Dendritic cell treated with granulocyte-macrophage colony-stimulating factor and Interleukin-4, amounts not matched to agents 40 ng/mL and 50 ng/mL, for 4 days (primary cell): Measurements from ENCODE around the gene PRICKLE3.
A peak's percentile ranks its signal among the peaks of the same experiment; 100 is the strongest.

ENCODE experiments used
- H3K27ac Mint-ChIP-seq: one replicate; pipeline ENCODE4 v1.8.0; 2022; ENCODE audit warnings: mild to moderate bottlenecking, mixed read lengths
- H3K27me3 Mint-ChIP-seq: one replicate; pipeline ENCODE4 v1.8.0; 2022; ENCODE audit warnings: mild to moderate bottlenecking, mixed read lengths
- H3K36me3 Mint-ChIP-seq: one replicate; pipeline ENCODE4 v1.8.0; 2022; ENCODE audit warnings: low read depth, mixed read lengths
- H3K4me1 Mint-ChIP-seq: one replicate; pipeline ENCODE4 v1.8.0; 2022; ENCODE audit warnings: low read depth, mixed read lengths
- H3K4me3 Mint-ChIP-seq: one replicate; pipeline ENCODE4 v1.8.0; 2022; ENCODE audit warnings: mild to moderate bottlenecking, moderate library complexity, mixed read lengths
- H3K9me3 Mint-ChIP-seq: one replicate; pipeline ENCODE4 v1.8.0; 2022; ENCODE audit warnings: mixed read lengths
- intact Hi-C: fragments of 100-400 bp; cut with micrococcal nuclease; formaldehyde crosslinking; loops from one replicate; pipeline ENCODE4 v1.15.0; 2022

Gene PRICKLE3

DNA sequence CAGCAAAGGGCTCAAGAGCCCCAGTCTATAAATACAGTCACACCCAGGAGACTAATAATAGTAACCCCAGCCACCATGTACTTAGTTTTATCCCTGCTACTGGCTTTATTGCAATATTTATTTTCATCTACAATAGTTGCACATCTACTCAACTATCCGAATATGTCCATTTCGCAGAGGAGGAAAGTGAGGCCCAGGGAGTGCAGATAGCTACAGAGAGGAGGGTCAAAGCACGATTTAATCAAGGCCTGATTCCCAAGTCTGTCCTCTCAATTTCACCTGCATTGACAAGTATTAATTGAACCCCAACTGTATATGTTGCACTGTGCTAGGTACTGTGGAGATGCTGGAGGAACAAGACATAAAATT, 18.4 kb downstream of the PRICKLE3 start:
- no peaks in the 10 kb centered on the region for H3K27me3 Mint-ChIP-seq
- H3K36me3 Mint-ChIP-seq = peaks cover 15% of the 10 kb centered on the region
- peaks cover 58% of the 10 kb centered on the region for H3K4me1 Mint-ChIP-seq

DNA sequence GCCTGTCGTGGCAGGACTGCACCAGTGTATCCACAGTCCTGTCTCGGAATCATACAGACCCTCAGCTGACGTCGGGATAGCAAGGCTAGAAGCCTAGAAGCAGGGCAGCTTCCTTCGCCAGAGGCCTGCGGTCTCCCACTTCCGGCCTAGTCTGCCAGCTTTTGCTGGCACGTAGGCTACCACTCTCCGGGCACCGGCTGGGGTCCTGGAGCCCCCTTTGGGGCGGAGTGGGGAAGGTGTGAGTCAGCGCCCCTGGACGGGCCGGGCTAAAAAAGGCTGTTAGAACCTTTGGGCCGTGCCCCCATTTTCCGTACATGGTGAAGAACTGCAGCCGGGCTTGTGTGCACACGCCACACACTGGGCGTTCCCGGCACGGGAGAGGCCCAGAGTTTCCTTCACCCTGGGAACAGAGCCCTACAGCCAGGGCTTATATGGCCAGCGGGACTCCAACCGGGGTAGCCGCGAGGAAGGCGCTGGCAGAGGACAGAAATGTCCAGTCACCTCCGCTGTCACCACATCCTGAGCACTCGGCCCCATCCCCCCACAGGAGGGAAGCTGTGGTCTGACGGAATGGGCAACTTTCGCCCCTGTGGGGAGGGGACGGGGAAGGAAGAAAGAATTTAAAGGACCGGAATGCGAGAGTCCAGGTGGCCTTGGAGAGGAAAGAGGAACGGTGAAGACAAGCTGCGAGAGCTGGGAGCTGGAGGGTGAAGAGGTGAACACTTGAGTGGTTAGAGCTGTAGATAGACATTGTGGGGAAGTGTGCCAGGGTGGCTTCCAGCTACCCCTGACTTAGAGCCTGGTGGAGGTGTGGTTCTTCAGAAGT, 19.0 kb downstream of the PRICKLE3 start:
- Mint-ChIP-seq H3K27me3 (no peaks in the 10 kb centered on the region), H3K4me3 (peak overlapping the region; percentile 83), H3K4me1 (peaks cover 55% of the 10 kb centered on the region), H3K9me3 (no peaks in the 10 kb centered on the region), H3K36me3 (peaks cover 10% of the 10 kb centered on the region), H3K27ac (peak overlapping the region; percentile 99)
- intact Hi-C loops = loop anchor here (5.0 kb wide), 1 partner anchor 45 kb away; the partner anchor contains the start of gene GPKOW

More for the DNA sequence above, 18.4 kb downstream of the PRICKLE3 start:
- Mint-ChIP-seq H3K4me3 (peak overlapping the region; percentile 83), H3K9me3 (no peaks in the 10 kb centered on the region), H3K27ac (peak overlapping the region; percentile 99)
- intact Hi-C loops = loop anchor here (5.0 kb wide), 1 partner anchor 45 kb away; the partner anchor contains the start of gene GPKOW

DNA sequence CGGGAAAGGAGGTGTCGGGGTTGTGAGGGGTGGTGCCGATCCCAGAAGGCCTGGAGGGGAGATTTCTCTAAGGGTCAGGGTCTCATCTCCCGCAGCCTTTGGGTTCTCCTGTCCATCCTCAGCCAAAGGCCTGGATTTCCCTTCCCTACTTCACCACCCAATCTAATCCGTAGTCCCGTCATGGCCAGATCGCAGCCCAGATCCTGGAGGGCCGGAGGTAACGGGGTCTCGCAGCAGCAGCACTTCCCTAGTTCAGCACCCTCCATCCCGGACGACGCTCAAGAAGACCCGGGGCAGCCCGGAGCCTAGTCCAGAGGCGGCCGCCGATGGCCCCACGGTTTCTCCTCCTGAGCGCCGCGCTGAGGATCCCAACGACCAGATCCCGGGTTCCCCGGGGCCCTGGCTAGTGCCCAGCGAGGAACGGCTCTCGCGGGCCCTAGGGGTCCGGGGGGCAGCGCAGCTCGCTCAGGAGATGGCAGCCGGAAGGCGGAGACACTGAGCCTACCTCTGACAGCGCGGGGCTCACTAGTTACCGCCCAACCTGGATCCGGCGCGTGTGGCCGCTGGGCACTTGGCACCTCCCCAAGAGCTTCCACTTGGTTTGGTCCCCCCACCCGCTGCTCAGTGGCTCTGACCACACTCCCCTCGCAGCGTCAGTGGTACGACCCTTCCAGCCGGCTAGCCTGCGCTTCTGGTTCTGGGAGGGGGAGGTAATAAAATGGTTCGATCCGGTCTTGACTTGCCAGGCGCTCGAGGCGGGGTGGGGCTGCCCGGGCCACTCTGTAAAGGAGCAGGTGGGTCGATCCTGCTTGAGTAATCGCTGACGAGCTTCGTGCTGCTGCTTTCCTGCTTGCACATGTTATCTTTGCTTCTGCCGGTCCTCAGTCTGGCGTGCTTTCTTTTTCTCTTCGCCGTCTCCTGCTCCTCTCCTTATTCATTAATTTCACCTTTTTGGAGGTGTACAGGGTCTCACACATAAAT, 20.0 kb downstream of the PRICKLE3 start:
- intact Hi-C loops = loop anchor here (5.0 kb wide), 1 partner anchor 44 kb away; the partner anchor contains the start of gene GPKOW

DNA sequence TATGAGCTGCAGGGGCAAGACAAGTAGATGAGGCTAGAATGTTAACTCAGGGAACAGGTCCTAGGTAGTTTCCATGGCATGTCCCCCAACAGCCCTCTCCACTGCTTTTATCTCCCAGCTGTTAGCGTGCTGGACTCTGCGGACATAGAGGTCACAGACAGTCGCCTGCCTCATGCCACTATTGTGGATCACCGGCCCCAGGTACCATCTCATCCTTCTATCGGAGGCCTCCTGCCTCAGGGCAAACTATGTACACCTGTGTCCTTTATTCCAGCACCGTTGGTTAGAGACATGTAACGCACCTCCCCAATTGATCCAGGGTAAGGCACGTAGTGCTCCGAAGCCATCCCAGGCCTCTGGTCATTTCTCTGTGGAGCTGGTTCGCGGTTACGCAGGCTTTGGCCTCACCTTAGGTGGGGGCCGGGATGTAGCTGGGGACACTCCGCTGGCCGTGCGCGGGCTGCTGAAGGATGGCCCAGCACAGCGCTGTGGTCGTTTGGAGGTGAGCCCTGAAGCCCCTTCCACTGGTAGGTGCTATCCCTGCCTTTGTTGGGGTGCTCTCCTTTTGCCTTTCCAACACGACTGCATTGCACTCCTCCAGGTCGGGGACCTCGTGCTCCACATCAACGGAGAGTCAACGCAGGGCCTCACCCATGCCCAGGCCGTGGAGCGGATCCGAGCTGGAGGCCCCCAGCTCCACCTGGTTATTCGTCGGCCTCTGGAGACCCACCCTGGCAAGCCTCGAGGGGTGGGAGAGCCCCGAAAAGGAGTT, 21.4 kb downstream of the PRICKLE3 start:
- H3K27me3 Mint-ChIP-seq = no peaks in the 10 kb centered on the region
- H3K4me3 Mint-ChIP-seq = peak overlapping the region; percentile 83
- H3K27ac Mint-ChIP-seq = peak overlapping the region; percentile 99
- H3K4me1 Mint-ChIP-seq = peaks cover 49% of the 10 kb centered on the region
- H3K9me3 Mint-ChIP-seq = no peaks in the 10 kb centered on the region
- peaks cover 6% of the 10 kb centered on the region for H3K36me3 Mint-ChIP-seq
- intact Hi-C loops = loop anchor here (5.0 kb wide), 1 partner anchor 42 kb away; the partner anchor contains the start of gene GPKOW

More for the DNA sequence above, 20.0 kb downstream of the PRICKLE3 start:
- no peaks in the 10 kb centered on the region for H3K27me3 Mint-ChIP-seq
- H3K36me3 Mint-ChIP-seq = peaks cover 6% of the 10 kb centered on the region
- peaks cover 55% of the 10 kb centered on the region for H3K4me1 Mint-ChIP-seq
- H3K27ac Mint-ChIP-seq = peak overlapping the region; percentile 99
- peak overlapping the region; percentile 83 for H3K4me3 Mint-ChIP-seq
- H3K9me3 Mint-ChIP-seq = no peaks in the 10 kb centered on the region

DNA sequence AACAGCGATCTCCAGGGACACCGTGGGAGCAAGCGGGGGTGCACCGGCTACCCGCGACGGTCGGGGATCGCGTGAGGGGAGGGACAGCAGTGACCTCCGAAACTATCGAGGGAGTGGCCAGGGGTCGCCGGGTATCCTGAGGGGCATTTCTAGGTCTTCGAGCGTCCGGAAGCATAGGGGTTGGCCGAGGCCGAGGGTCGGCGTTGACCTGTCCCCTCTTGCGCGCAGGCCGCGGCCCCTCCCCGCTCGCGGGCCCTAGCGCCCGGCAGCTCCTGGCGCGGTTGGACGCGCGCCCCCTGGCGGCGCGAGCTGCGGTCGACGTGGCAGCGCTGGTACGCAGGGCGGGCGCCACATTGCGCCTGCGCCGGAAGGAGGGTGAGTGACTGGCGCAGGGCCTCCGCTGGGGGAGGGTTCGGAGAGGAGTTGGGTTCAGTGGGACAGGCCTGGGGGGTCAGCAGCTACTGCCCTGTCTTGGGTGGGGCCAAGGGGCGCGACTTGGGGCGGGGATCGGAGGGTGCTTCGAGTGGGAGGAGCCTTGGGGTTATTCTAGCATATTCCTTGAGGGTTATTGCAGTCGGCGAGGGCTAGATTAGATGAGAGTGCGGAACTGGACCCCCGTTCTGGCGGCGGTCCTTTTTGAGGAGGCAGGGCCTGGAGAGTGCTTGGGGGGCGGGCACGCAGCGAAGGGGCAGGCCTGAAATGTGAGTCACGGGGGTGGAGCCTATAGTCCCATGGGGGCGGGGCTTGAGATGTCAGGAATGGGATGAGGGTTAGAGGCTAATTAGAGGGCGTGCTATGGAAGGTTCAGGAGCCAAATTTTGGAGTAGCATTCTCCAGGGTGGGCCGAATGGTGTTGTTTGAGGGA, 22.4 kb downstream of the PRICKLE3 start:
- intact Hi-C loops = no loop called here
- Mint-ChIP-seq H3K4me1 (peaks cover 41% of the 10 kb centered on the region), H3K27ac (peak overlapping the region; percentile 96), H3K36me3 (peaks cover 6% of the 10 kb centered on the region), H3K4me3 (peak overlapping the region; percentile 78), H3K9me3 (no peaks in the 10 kb centered on the region), H3K27me3 (no peaks in the 10 kb centered on the region)

DNA sequence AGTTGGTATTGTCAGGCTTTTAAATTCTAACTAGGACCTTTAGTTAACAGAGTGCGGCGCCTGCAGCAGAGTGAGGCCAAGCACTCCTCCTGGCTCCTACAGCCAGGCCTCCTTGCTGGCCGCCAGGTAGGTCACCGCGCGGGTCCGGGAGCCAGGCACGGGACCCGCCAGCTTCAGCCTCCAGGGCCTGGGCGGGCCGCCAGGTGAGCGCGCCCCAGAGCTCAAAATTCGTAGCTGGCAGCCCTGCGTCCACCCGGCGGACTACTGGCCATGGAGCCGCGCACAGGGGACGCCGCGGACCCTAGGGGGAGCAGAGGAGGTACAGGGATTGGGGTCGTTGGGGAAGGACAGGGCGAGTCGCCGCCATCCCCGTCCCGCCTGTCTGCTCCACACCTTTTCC, 23.6 kb downstream of the PRICKLE3 start, which contains the start of gene MAGIX:
Gene MAGIX, plus strand, starts transcription at position 139 of the 400 bp plus-strand sequence. Its CDS starts 132 bp downstream, at position 271.
- H3K4me3 Mint-ChIP-seq = peak within 1 kb of the TSS; percentile 78
- peaks cover 6% of the 10 kb centered on the region for H3K36me3 Mint-ChIP-seq
- H3K27ac Mint-ChIP-seq = peak within 1 kb of the TSS; percentile 96
- H3K27me3 Mint-ChIP-seq = no peaks in the 10 kb centered on the region
- intact Hi-C loops = no loop called here
- peaks cover 40% of the 10 kb centered on the region for H3K4me1 Mint-ChIP-seq
- H3K9me3 Mint-ChIP-seq = no peaks in the 10 kb centered on the region

DNA sequence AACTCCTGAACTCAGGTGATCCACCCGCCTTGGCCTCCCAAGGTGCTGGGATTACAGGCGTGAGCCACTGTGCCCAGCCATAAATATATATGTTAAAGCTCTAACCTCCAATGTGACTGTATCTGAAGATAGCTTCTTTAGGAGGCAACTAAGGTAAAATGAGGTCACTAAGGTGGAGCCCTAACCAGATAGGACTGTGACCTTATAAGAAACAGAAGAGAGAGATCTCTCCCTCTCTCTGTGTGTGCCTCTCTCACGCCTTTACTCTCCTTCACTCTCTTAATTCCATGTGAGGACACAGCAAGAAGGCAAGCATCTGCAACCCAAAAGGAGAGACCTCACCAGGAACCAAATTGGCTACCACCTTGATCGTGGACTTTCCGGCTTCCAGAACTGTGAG, 24.5 kb downstream of the PRICKLE3 start:
- no peaks in the 10 kb centered on the region for H3K36me3 Mint-ChIP-seq
- H3K27me3 Mint-ChIP-seq = no peaks in the 10 kb centered on the region
- H3K27ac Mint-ChIP-seq = no peak overlapping the region
- no peaks in the 10 kb centered on the region for H3K9me3 Mint-ChIP-seq
- intact Hi-C loops = no loop called here
- no peak overlapping the region for H3K4me3 Mint-ChIP-seq
- H3K4me1 Mint-ChIP-seq = peaks cover 32% of the 10 kb centered on the region

DNA sequence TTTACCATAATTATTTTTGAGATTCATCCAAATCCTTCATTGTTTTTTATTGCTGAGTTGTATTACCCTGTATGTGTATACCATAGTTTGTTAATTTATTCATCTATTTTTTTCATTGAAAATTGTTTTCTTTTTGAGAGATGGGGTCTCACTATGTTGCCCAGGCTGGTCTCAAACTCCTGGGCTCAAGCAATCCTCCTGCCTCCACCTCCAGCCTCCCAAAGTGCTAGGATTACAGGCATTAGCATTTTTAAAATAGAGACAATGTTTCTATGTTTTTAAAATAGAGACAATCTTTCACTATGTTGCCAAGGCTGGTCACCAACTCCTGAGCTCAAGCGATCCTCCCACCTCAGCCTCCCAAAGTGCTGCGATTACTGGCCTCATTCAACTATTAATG, 25.3 kb downstream of the PRICKLE3 start:
- no peak overlapping the region for H3K4me3 Mint-ChIP-seq
- no peaks in the 10 kb centered on the region for H3K27me3 Mint-ChIP-seq
- no peaks in the 10 kb centered on the region for H3K9me3 Mint-ChIP-seq
- intact Hi-C loops = no loop called here
- peaks cover 36% of the 10 kb centered on the region for H3K4me1 Mint-ChIP-seq
- no peaks in the 10 kb centered on the region for H3K36me3 Mint-ChIP-seq
- no peak overlapping the region for H3K27ac Mint-ChIP-seq

DNA sequence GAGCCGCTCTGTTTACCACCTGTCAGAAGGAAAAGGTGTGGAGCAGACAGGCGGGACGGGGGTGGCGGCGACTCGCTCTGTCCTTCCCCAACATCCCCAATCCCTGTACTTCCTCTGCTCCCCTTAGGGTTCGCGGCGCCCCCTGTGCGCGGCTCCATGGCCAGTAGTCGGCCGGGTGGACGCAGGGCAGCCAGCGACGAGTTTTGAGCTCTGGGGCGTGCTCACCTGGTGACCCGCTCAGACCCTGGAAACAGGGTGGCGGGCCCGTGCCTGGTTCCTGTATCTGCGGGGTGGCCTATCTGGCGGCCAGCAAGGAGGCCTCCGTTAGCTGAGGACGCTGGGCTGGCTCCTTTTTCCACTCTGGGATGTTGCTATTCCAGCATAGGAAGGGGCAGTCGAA, 29.0 kb downstream of the PRICKLE3 start:
- no peaks in the 10 kb centered on the region for H3K9me3 Mint-ChIP-seq
- H3K4me3 Mint-ChIP-seq = peak overlapping the region; percentile 13
- H3K4me1 Mint-ChIP-seq = peaks cover 21% of the 10 kb centered on the region
- no peak overlapping the region for H3K27ac Mint-ChIP-seq
- H3K36me3 Mint-ChIP-seq = no peaks in the 10 kb centered on the region
- intact Hi-C loops = no loop called here
- H3K27me3 Mint-ChIP-seq = no peaks in the 10 kb centered on the region

DNA sequence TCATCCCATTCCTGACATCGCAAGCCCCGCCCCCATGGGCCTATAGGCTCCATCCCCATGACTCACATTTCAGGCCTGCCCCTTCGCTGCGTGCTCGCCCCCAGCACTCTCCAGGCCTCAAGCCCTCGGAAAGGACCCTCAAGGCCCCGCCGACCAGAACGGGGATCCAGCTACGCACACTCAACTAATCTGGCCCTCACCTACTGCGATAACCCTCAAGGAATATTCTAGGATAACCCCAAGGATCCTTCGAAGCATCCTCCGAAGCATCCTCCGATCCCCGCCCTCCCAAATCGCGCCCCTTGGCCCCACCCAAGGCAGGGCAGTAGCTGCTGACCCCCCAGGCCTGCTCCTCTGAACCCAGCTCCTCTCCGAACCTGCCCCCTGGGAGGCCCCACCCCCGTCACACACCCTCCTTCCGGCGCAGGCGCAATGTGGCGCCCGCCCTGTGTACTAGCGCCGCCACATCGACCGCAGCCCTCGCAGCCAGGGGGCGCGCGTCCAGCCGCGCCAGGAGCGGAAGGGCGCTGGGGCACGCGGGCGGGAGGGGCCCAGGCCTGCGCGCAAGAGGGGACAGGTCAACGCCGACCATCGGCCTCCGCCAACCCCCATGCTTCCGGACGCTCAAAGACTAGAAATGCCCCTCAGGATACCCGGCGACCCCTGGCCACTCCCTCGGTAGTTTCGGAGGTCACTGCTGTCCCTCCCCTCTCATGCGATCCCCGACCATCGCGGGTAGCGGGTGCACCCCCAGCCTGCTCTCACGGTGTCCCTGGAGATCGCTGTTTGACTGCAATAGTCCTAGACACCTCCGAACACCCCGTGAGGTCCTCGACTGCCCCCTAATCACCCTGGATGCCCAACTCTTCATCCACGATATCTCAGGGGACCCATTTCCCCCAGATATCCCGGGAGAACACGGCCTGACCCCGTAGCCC, 30.0 kb downstream of the PRICKLE3 start:
- H3K4me3 Mint-ChIP-seq = peak overlapping the region; percentile 83
- intact Hi-C loops = no loop called here

DNA sequence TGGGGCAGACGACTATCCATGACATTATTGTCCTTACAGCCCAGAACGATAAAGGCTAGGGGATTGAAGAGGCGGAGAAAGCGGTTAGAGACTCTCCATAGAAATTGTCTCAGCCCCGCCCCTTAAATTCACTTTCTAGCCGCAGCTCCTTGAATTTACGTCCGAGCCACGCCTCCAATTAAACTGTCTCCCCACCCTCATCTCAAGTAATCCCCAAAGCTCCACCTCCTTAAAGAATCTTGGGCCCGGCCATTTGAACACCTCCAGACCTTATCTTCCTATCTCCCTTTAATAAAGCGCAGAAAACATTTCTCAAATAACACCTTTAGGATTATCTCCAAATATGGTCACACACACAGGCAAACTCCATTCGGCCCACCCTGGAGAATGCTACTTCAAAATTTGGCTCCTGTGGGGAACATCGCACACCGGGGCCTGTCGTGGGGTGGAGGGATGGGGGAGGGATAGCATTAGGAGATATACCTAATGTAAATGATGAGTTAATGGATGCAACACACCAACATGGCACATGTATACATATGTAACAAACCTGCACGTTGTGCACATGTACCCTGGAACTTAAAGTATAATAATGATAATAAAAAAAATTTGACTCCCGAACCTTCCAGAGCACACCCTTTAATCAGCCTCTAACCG, 30.8 kb downstream of the PRICKLE3 start:
- H3K9me3 Mint-ChIP-seq = no peaks in the 10 kb centered on the region
- H3K4me1 Mint-ChIP-seq = peaks cover 21% of the 10 kb centered on the region
- H3K4me3 Mint-ChIP-seq = peak overlapping the region; percentile 83
- intact Hi-C loops = no loop called here
- H3K27me3 Mint-ChIP-seq = no peaks in the 10 kb centered on the region
- H3K36me3 Mint-ChIP-seq = no peaks in the 10 kb centered on the region
- H3K27ac Mint-ChIP-seq = peak overlapping the region; percentile 96

More for the DNA sequence above, 30.0 kb downstream of the PRICKLE3 start:
- Mint-ChIP-seq H3K9me3 (no peaks in the 10 kb centered on the region), H3K36me3 (no peaks in the 10 kb centered on the region), H3K27me3 (no peaks in the 10 kb centered on the region), H3K27ac (peak overlapping the region; percentile 96), H3K4me1 (peaks cover 21% of the 10 kb centered on the region)
